NCI-H2081 (cell line): ENCODE measurements around the gene COG3.
"Not testable (repeated sequence)": the region's sequence is repeated elsewhere in the genome, so short reads cannot be mapped to it uniquely, and the experiment has no call there.

ENCODE experiments used
- DNase-seq, 2 experiments: peaks; one replicate each; lab custom pipeline; 2025; lab: John Stamatoyannopoulos, UW

Gene COG3

GRCh38 chr13:45464687-45465453 is at the start of gene COG3:
Gene COG3, plus strand, starts transcription at chr13:45464939. Its CDS starts 98 bp downstream, at chr13:45465037.
- DNase-seq, result peak; percentile 92 to 96

GRCh38 chr13:45415112-45415511 is 49.6 kb upstream of the COG3 start:
- DNase-seq, result no peak

- peak; percentile 59 to 81 for DNase-seq
These were observed 48.1 kb upstream of the COG3 start for GRCh38 chr13:45416516-45417128.

GRCh38 chr13:45417790-45418534 is 46.8 kb upstream of the COG3 start, which contains the start of gene SLC25A30:
Gene SLC25A30, minus strand, starts transcription at chr13:45418373. Its CDS starts 6,948 bp downstream, at chr13:45411425.
- peak; percentile 69 to 80 for DNase-seq

- DNase-seq, result not testable (repeated sequence)
These were observed 45.4 kb upstream of the COG3 start for GRCh38 chr13:45419389-45419788.

GRCh38 chr13:45419945-45420344 is 44.8 kb upstream of the COG3 start:
- DNase-seq, result no peak

- peak in 1 of 2 experiments; percentile 14 for DNase-seq
These were observed 41.9 kb upstream of the COG3 start for GRCh38 chr13:45422731-45423292.

- not testable (repeated sequence) for DNase-seq
These were observed 38.5 kb upstream of the COG3 start for GRCh38 chr13:45426056-45426841.

GRCh38 chr13:45432737-45433380 is 31.9 kb upstream of the COG3 start:
- no peak for DNase-seq

GRCh38 chr13:45433381-45433790 is 31.4 kb upstream of the COG3 start:
- DNase-seq, result no peak

GRCh38 chr13:45434556-45435371 is 30.0 kb upstream of the COG3 start:
- DNase-seq, result no peak

- DNase-seq, result no peak
These were observed 28.4 kb upstream of the COG3 start for GRCh38 chr13:45436332-45436731.

GRCh38 chr13:45436953-45437352 is 27.8 kb upstream of the COG3 start:
- no peak for DNase-seq

- no peak for DNase-seq
These were observed 26.8 kb upstream of the COG3 start for GRCh38 chr13:45437947-45438346.

- DNase-seq, result no peak
These were observed 25.7 kb upstream of the COG3 start for GRCh38 chr13:45439008-45439407.

- no peak for DNase-seq
These were observed 24.8 kb upstream of the COG3 start for GRCh38 chr13:45439781-45440462.

- no peak for DNase-seq
These were observed 23.1 kb upstream of the COG3 start for GRCh38 chr13:45441633-45442032.

- DNase-seq, result no peak
These were observed 19.7 kb upstream of the COG3 start for GRCh38 chr13:45445053-45445452.

GRCh38 chr13:45446181-45446580 is 18.6 kb upstream of the COG3 start:
- DNase-seq, result no peak
